ENCODE data around the gene GRIK4. TPM values are rescaled to one million over a fixed set of nuclear protein-coding genes. Genes with fewer than 3 reads are reported as not detected.

The GRIK4 gene
- polyA plus RNA-seq, 3 donors: under 0.01 to 0.15 (median 0.01) TPM

DNA sequence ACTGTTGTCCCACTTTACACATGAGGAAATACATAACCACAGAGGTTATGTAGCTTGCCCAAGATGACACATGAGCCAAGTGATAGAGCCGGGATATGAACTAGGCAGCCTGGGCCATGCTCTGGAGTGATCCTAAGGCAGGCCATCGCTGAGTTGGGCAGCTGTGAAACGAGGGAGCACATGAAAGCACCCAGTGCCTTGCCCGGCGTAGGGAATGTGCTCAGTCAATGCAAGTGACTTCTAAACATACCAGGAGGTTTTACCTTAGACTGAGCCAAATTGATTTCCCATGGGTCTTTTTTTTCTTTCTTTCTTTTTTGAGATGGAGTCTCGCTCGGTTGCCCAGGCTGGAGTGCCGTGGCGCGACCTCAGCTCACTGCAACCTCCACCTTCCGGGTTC lies 10.5 kb downstream of the GRIK4 start:
- 90 to 92% (median 91%) methylated on average over 11 of the region's 11 CpGs for WGBS, 3 donors
- no peak overlapping the region for H3K27ac ChIP-seq (ENCODE audit: low read depth, low read length)

- WGBS, 3 donors: 69 to 82% (median 76%) methylated on average over 3 of the region's 3 CpGs
- no peak overlapping the region for H3K27ac ChIP-seq (ENCODE audit: low read depth, low read length)
Measured at GRCh38 chr11:120522736-120523135, 11.2 kb downstream of the GRIK4 start.

GRCh38 chr11:120523196-120523595 lies 11.6 kb downstream of the GRIK4 start:
- no peak overlapping the region for H3K27ac ChIP-seq (ENCODE audit: low read depth, low read length)
- 20 to 45% (median 35%) methylated on average over 12 of the region's 12 CpGs for WGBS, 3 donors

- H3K27ac ChIP-seq (ENCODE audit: low read depth, low read length): no peak overlapping the region
- 90 to 93% (median 92%) methylated on average over 9 of the region's 9 CpGs for WGBS, 3 donors
Measured at GRCh38 chr11:120524536-120525085, 13.1 kb downstream of the GRIK4 start.

DNA sequence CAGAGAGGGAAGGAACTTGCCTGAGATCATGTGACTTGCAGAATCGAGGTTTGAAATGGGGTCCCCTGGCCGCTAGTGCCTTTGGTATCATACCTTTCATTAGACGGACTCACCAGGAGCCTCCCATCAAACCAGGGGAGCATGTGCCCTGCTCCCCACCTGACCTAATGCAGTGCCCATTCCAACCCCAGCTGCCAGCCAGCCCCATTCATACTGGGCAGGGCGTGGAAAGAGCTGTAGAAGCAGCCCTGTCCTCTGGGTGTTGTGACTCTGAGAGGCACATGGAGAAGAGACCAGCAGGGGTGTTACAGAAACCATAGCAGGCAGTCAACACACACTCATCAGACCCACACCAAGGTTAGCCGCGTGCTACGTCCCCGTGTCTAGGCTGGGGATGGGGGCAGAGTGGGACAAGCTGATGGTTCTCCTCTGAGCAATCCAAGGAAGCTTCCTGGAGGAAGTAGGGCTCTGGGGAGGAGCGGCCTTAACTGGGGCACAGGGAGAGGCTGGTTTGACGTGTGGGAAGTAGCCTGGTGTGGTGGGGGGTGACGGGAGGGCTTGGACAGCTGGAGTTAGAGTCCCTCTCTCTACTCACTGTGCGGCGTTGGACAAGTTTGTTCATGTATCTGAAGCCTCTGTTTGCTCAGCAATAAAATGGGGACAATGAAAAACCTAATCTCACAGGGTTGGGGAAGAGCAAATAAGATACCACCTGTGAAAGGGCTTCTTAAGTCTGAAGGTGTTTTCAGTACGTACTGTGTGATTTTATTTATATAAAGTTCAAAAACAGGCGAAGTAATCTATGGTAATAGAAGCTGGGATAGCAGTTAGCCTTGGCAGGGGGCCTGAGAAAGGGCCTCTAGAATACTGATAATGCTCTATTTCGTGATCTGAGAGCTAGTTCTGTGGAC lies 14.0 kb downstream of the GRIK4 start:
- H3K27ac ChIP-seq (ENCODE audit: low read depth, low read length): no peak overlapping the region
- 60 to 83% (median 79%) methylated on average over 16 of the region's 16 CpGs for WGBS, 3 donors

GRCh38 chr11:120526241-120526640 lies 14.7 kb downstream of the GRIK4 start:
- no peak overlapping the region for H3K27ac ChIP-seq (ENCODE audit: low read depth, low read length)
- WGBS, 3 donors: 87 to 93% (median 91%) methylated on average over 10 of the region's 10 CpGs

GRCh38 chr11:120527111-120527761 lies 15.7 kb downstream of the GRIK4 start:
- WGBS, 3 donors: 44 to 52% (median 45%) methylated on average over 16 of the region's 16 CpGs
- no peak overlapping the region for H3K27ac ChIP-seq (ENCODE audit: low read depth, low read length)

GRCh38 chr11:120528749-120529148 lies 17.2 kb downstream of the GRIK4 start:
- WGBS, 3 donors: 79 to 84% (median 83%) methylated on average over 4 of the region's 4 CpGs
- H3K27ac ChIP-seq (ENCODE audit: low read depth, low read length): no peak overlapping the region

GRCh38 chr11:120529214-120529613 lies 17.7 kb downstream of the GRIK4 start:
- 73 to 88% (median 87%) methylated on average over 7 of the region's 7 CpGs for WGBS, 3 donors
- H3K27ac ChIP-seq (ENCODE audit: low read depth, low read length): no peak overlapping the region

- H3K27ac ChIP-seq (ENCODE audit: low read depth, low read length): no peak overlapping the region
- 61 to 84% (median 76%) methylated on average over 6 of the region's 6 CpGs for WGBS, 3 donors
Measured at GRCh38 chr11:120529911-120530310, 18.4 kb downstream of the GRIK4 start.

- 54 to 67% (median 58%) methylated on average over 16 of the region's 16 CpGs for WGBS, 3 donors
Measured at GRCh38 chr11:120532082-120532831, 20.7 kb downstream of the GRIK4 start.

DNA sequence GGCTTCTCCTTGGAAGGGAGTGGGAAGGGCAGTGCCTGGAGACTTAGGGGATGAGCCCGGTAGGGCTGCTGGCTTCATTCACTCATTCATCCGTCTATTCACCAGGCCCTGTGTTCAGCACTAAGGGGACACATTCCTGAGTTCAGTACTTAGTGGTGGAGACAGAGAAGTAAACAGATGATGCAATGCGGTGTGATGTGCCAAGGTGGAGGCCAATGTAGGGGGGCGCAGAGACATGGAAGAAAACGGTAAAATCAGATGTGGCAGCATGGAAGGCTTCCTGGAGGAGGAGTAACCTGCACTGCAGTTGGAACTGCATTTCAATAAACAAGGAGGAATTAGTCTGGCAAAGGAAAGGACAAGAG lies 21.3 kb downstream of the GRIK4 start:
- no peak overlapping the region for H3K27ac ChIP-seq (ENCODE audit: low read depth, low read length)
- 50 to 61% (median 51%) methylated on average over 5 of the region's 5 CpGs for WGBS, 3 donors

More at GRCh38 chr11:120532082-120532831, 20.7 kb downstream of the GRIK4 start:
- H3K27ac ChIP-seq (ENCODE audit: low read depth, low read length): no peak overlapping the region

DNA sequence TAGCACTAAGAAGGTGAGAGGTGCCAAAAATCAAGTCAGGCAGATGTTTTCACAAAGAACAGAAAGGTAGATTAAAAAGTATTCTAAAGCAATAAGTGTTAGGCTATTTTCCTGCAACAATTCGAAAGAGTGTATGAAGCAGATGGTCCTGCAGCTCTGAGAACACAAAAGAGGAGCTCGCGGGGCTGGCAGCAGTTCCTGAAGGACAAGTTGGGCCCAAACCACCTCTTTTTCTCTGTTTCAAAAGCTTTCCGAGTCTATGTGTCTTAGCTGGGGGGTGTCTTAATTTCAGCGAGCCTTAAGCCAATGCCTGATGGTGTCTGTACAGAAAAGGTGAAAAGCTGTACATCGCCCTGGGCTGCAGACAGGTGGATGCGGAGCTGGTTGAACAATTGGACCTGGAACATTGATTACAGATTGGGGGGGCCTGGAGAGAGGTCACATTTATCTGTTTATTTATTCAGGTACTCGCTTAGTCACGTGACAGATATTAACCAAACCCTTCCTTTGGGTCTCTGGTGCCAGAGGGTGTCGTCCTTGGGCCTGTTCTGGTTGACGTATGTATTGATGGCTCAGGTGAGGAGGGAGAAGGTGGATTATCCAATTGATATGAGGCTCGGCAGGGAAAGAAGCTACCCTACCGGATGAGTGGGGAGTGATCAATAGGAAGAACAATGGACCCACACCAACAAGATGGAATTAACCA lies 24.7 kb downstream of the GRIK4 start:
- 85 to 93% (median 92%) methylated on average over 13 of the region's 13 CpGs for WGBS, 3 donors

GRCh38 chr11:120536797-120537169 lies 25.2 kb downstream of the GRIK4 start:
- no peak overlapping the region for H3K27ac ChIP-seq (ENCODE audit: low read depth, low read length)
- WGBS, 3 donors: 87 to 93% (median 92%) methylated on average over 11 of the region's 11 CpGs

More for the DNA sequence above, 24.7 kb downstream of the GRIK4 start:
- no peak overlapping the region for H3K27ac ChIP-seq (ENCODE audit: low read depth, low read length)

GRCh38 chr11:120537996-120538395 lies 26.4 kb downstream of the GRIK4 start:
- no peak overlapping the region for H3K27ac ChIP-seq (ENCODE audit: low read depth, low read length)
- 94 to 95% (median 94%) methylated on average over 12 of the region's 12 CpGs for WGBS, 3 donors

GRCh38 chr11:120538707-120539106 lies 27.2 kb downstream of the GRIK4 start:
- WGBS, 3 donors: 87 to 96% (median 89%) methylated on average over 2 of the region's 2 CpGs
- H3K27ac ChIP-seq (ENCODE audit: low read depth, low read length): no peak overlapping the region

GRCh38 chr11:120539667-120540369 lies 28.3 kb downstream of the GRIK4 start:
- no peak overlapping the region for H3K27ac ChIP-seq (ENCODE audit: low read depth, low read length)
- WGBS, 3 donors: 74 to 91% (median 89%) methylated on average over 9 of the region's 9 CpGs
